ENCODE data around the gene ACSL6.

DNA sequence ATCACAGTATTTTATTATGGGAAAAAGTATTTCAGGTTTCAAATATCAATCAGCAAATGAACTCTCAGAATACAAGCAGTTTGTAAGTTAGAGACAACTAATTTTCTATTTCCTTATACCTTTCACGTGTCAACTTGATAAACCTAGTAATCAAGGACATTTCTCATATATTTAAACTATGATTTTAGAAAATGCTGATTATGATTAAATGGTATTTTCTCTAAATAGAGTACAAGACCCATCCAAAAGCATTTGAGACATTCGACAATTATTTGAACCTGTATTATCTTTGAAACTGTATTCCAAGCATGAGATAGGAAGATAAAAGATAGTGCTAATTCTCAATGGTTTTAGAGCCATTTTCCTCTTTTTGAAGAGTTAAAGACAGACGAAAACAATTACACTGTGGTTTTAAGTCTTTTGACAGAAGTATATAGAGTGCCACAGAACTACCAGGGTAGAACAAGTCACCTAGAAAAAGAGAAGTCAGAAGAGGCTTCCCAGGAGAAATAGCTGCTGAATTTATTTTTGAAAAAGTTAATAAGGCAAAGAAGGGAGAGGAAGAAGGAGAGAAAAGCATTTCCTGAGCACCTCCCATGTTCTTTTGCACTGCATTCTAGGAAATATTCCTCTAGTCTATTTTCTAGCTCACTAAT is 71.6 kb downstream of the ACSL6 start:
- no peak for TF ChIP-seq CTCF (IDR thresholded peaks at IDR 0.05 in 8 of 11, conservative IDR thresholded peaks at IDR 0.05 in 3 of 11)
- no peak for TF ChIP-seq POLR2A (IDR thresholded peaks at IDR 0.05)
- TF ChIP-seq POLR2AphosphoS5 (IDR thresholded peaks at IDR 0.05), result no peak

Measured in spleen (tissue), 7 donors.